ENCODE measurements around the gene NUP210. TPM values are rescaled to one million over a fixed set of nuclear protein-coding genes. Genes with fewer than 3 reads are reported as not detected.

NUP210 gene
- total and polyA plus RNA-seq, 2 experiments from 2014 or later: 13.8 to 73.9 TPM

DNA sequence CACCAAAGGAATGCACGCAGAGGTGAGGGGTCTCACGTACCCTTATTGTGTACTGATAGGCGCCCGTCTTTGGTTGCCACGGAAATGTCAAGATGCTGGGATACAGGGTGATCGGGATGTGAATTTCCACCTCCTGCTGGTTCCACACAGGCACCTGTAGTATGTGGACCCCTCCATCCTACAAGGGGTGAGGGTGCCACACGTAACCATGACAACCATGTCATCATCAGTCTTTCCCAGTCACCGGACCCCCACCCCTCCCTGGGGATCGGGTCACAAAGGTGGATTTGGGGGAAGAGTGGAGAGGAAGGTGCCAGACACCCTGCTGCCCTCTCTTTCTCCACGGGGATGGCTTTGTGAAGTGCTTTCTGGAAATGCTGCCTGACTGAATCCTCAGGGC is 44.7 kb downstream of the NUP210 start:
- Histone ChIP-seq H3K27me3 (ENCODE audit: insufficient read depth) (no peaks in the 10 kb centered on the region), H4K20me1 (replicated peaks; ENCODE audit: insufficient read depth) (no peaks in the 10 kb centered on the region; the same call in 1 of the 2 replicates), H3K36me3 (ENCODE audit: insufficient read depth) (peaks cover 5% of the 10 kb centered on the region; the same call in 1 of the 2 replicates), H3K4me1 (ENCODE audit: insufficient read depth) (no peaks in the 10 kb centered on the region), H3K27ac (ENCODE audit: low read depth) (no peak overlapping the region), H3K4me2 (no peak overlapping the region), H3K79me2 (replicated peaks; ENCODE audit: insufficient read depth) (no peaks in the 10 kb centered on the region), H3K9me2 (ENCODE audit: insufficient read depth) (no peaks in the 10 kb centered on the region), H3K4me3 (no peak overlapping the region), H2AFZ (no peak overlapping the region), H3F3A (replicated peaks; ENCODE audit: low read depth) (no peaks in the 10 kb centered on the region)
- TF ChIP-seq STAT1 (IDR thresholded peaks at IDR 0.05; ENCODE audit: unreplicated experiment): no peak
- no peak for TF ChIP-seq EZH2phosphoT487 (IDR thresholded peaks at IDR 0.05; ENCODE audit: unreplicated experiment)
- TF ChIP-seq, protein P1, sequence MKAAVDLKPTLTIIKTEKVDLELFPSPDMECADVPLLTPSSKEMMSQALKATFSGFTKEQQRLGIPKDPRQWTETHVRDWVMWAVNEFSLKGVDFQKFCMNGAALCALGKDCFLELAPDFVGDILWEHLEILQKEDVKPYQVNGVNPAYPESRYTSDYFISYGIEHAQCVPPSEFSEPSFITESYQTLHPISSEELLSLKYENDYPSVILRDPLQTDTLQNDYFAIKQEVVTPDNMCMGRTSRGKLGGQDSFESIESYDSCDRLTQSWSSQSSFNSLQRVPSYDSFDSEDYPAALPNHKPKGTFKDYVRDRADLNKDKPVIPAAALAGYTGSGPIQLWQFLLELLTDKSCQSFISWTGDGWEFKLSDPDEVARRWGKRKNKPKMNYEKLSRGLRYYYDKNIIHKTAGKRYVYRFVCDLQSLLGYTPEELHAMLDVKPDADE (IDR thresholded peaks at IDR 0.05): no peak
- no peak for TF ChIP-seq ZNF331 (CRISPR knock-in tag; IDR thresholded peaks at IDR 0.05; ENCODE audit: low read depth)
- no peak for TF ChIP-seq CREB1 (CRISPR knock-in tag; IDR thresholded peaks at IDR 0.05; ENCODE audit: low read depth)
- no peak for TF ChIP-seq EZH2 (IDR thresholded peaks at IDR 0.05; ENCODE audit: low read depth, unreplicated experiment)
- no peak for TF ChIP-seq JUNB (IDR thresholded peaks at IDR 0.05; ENCODE audit: unreplicated experiment)
- no peak for TF ChIP-seq NANOG (IDR thresholded peaks at IDR 0.05; ENCODE audit: borderline replicate concordance)
- Mint-ChIP-seq H3K4me3 (no peak overlapping the region), H3K27me3 (ENCODE audit: insufficient read depth, low read depth, poor library complexity) (peaks cover 4% of the 10 kb centered on the region), H3K36me3 (ENCODE audit: low read depth) (peaks cover 41% of the 10 kb centered on the region), H3K27ac (no peak overlapping the region), H3K4me1 (peaks cover under 1% of the 10 kb centered on the region; the same call in 2 of the 3 replicates), H3K9me3 (no peaks in the 10 kb centered on the region)
- ATAC-seq (no peak), DNase-seq (ENCODE audit: low spot score) (no peak)

DNA sequence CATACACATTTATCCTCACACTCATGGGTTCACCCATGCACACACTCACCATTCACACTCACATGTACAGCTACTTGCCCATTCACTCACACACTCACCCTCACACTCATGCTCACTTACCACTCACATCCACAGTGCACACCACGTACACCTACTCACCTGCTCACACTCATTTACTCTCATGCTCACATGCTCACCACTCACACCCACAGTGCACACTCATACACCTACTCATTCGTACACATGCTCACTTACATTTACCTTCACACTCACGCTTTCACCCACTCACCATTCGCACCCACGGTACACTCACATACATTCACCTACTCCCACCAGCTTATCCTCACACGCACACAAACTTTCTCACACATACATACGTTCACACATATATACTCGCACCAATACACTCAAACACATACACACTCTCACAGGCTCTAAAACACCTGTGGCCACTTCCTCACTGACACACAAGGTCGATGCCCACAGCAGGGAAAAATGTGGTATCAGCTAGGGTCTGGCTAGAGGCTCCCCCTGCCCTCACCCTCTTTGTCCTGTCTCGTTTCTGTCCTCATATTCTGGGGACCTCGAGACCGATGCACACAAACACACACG is 46.0 kb downstream of the NUP210 start:
- H3K27me3 Mint-ChIP-seq (ENCODE audit: insufficient read depth, low read depth, poor library complexity): peaks cover 3% of the 10 kb centered on the region
- H3K36me3 Mint-ChIP-seq (ENCODE audit: low read depth): peaks cover 45% of the 10 kb centered on the region
- Histone ChIP-seq H3K9me2 (ENCODE audit: insufficient read depth) (no peaks in the 10 kb centered on the region), H3K79me2 (replicated peaks; ENCODE audit: insufficient read depth) (no peaks in the 10 kb centered on the region), H3K4me1 (ENCODE audit: insufficient read depth) (no peaks in the 10 kb centered on the region), H3F3A (replicated peaks; ENCODE audit: low read depth) (no peaks in the 10 kb centered on the region), H2AFZ (no peak overlapping the region), H3K4me3 (no peak overlapping the region), H3K27ac (ENCODE audit: low read depth) (no peak overlapping the region), H3K27me3 (ENCODE audit: insufficient read depth) (no peaks in the 10 kb centered on the region), H3K36me3 (ENCODE audit: insufficient read depth) (peaks cover 10% of the 10 kb centered on the region), H3K4me2 (no peak overlapping the region), H4K20me1 (replicated peaks; ENCODE audit: insufficient read depth) (no peaks in the 10 kb centered on the region; the same call in 1 of the 2 replicates)
- no peak overlapping the region for H3K4me3 Mint-ChIP-seq
- peaks cover 6% of the 10 kb centered on the region for H3K4me1 Mint-ChIP-seq
- no peak for DNase-seq (ENCODE audit: low spot score)
- no peaks in the 10 kb centered on the region for H3K9me3 Mint-ChIP-seq
- no peak for ATAC-seq
- H3K27ac Mint-ChIP-seq: no peak overlapping the region
- TF ChIP-seq NANOG (IDR thresholded peaks at IDR 0.05; ENCODE audit: borderline replicate concordance): no peak
- TF ChIP-seq POLR2AphosphoS5 (IDR thresholded peaks at IDR 0.05; ENCODE audit: low read depth): no peak
- TF ChIP-seq, protein P2, sequence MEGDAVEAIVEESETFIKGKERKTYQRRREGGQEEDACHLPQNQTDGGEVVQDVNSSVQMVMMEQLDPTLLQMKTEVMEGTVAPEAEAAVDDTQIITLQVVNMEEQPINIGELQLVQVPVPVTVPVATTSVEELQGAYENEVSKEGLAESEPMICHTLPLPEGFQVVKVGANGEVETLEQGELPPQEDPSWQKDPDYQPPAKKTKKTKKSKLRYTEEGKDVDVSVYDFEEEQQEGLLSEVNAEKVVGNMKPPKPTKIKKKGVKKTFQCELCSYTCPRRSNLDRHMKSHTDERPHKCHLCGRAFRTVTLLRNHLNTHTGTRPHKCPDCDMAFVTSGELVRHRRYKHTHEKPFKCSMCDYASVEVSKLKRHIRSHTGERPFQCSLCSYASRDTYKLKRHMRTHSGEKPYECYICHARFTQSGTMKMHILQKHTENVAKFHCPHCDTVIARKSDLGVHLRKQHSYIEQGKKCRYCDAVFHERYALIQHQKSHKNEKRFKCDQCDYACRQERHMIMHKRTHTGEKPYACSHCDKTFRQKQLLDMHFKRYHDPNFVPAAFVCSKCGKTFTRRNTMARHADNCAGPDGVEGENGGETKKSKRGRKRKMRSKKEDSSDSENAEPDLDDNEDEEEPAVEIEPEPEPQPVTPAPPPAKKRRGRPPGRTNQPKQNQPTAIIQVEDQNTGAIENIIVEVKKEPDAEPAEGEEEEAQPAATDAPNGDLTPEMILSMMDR (conservative IDR thresholded peaks at IDR 0.05; ENCODE audit: low read depth in 2 of 2): no peak
- no peak for TF ChIP-seq ZNF331 (CRISPR knock-in tag; IDR thresholded peaks at IDR 0.05; ENCODE audit: low read depth)
- TF ChIP-seq, protein P3, sequence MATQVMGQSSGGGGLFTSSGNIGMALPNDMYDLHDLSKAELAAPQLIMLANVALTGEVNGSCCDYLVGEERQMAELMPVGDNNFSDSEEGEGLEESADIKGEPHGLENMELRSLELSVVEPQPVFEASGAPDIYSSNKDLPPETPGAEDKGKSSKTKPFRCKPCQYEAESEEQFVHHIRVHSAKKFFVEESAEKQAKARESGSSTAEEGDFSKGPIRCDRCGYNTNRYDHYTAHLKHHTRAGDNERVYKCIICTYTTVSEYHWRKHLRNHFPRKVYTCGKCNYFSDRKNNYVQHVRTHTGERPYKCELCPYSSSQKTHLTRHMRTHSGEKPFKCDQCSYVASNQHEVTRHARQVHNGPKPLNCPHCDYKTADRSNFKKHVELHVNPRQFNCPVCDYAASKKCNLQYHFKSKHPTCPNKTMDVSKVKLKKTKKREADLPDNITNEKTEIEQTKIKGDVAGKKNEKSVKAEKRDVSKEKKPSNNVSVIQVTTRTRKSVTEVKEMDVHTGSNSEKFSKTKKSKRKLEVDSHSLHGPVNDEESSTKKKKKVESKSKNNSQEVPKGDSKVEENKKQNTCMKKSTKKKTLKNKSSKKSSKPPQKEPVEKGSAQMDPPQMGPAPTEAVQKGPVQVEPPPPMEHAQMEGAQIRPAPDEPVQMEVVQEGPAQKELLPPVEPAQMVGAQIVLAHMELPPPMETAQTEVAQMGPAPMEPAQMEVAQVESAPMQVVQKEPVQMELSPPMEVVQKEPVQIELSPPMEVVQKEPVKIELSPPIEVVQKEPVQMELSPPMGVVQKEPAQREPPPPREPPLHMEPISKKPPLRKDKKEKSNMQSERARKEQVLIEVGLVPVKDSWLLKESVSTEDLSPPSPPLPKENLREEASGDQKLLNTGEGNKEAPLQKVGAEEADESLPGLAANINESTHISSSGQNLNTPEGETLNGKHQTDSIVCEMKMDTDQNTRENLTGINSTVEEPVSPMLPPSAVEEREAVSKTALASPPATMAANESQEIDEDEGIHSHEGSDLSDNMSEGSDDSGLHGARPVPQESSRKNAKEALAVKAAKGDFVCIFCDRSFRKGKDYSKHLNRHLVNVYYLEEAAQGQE (IDR thresholded peaks at IDR 0.05; ENCODE audit: unreplicated experiment): no peak
- no peak for TF ChIP-seq JUNB (IDR thresholded peaks at IDR 0.05; ENCODE audit: unreplicated experiment)
- no peak for TF ChIP-seq EZH2phosphoT487 (IDR thresholded peaks at IDR 0.05; ENCODE audit: unreplicated experiment)
- TF ChIP-seq, protein P1 (IDR thresholded peaks at IDR 0.05): no peak
- TF ChIP-seq CREB1 (CRISPR knock-in tag; IDR thresholded peaks at IDR 0.05; ENCODE audit: low read depth): no peak

Measured in GM23338 (cell line).